PC-3 (cell line): Measurements from ENCODE around the gene ENG. TPM values are rescaled to one million over a fixed set of nuclear protein-coding genes. Genes with fewer than 3 reads are reported as not detected.

Source experiments
- ATAC-seq: fragments of 200-7000 bp; cut with Tn5 transposase; 2 replicates; pipeline ENCODE4 v1.9.1; 2020; ENCODE audit warnings: mild to moderate bottlenecking, moderate library complexity
- BruUV-seq: library from RNA; stranded (reverse); fragments of 400-500 nt; replicated peaks from 2 replicates; lab custom pipeline; 2021; lab: Mats Ljungman, UMichigan
- CTCF ChIA-PET: fragments of 300-600 bp; sonication (Branson Sonifier 250); formaldehyde crosslinking; loops from one replicate; lab custom pipeline; 2022; ENCODE audit warnings: antibody characterized with exemption; lab: Charles Lee
- POLR2A ChIA-PET: fragments of 300-600 bp; sonication (Branson Sonifier 250); formaldehyde crosslinking; loops from one replicate; lab custom pipeline; 2022; ENCODE audit warnings: antibody characterized with exemption; ENCODE audit not compliant: unreplicated experiment; lab: Charles Lee
- DNase-seq: peaks from one replicate; pipeline ENCODE4 v3.0.0-alpha.2; 2015
- H2AFZ ChIP-seq: fragments of 300-600 bp; sonication (generic); 2 replicates; pipeline ENCODE4 v1.6.0; 2016; ENCODE audit warnings: antibody characterized with exemption, low read length
- H3F3A ChIP-seq: fragments of 300-600 bp; sonication (generic); one replicate; pipeline ENCODE4 v1.6.0; 2017; ENCODE audit warnings: antibody characterized with exemption, low read length, control low read depth, mild to moderate bottlenecking; ENCODE audit not compliant: unreplicated experiment
- H3K27ac ChIP-seq: fragments of 300-600 bp; sonication (generic); 2 replicates; pipeline ENCODE4 v1.5.1; 2016; ENCODE audit warnings: mild to moderate bottlenecking, low read length
- H3K27me3 ChIP-seq: fragments of 300-600 bp; sonication (generic); 2 replicates; pipeline ENCODE4 v1.6.1; 2016; ENCODE audit warnings: low read length, mixed read lengths
- H3K36me3 ChIP-seq: fragments of 300-600 bp; sonication (generic); 2 replicates; pipeline ENCODE4 v1.6.1; 2016; ENCODE audit warnings: low read depth, mixed run types, low read length, mixed read lengths
- H3K4me1 ChIP-seq: fragments of 300-600 bp; sonication (generic); 2 replicates; pipeline ENCODE4 v1.5.1; 2016; ENCODE audit warnings: low read length; ENCODE audit not compliant: insufficient read depth
- H3K4me2 ChIP-seq: fragments of 300-600 bp; sonication (generic); 2 replicates; pipeline ENCODE4 v1.6.0; 2016; ENCODE audit warnings: low read length
- H3K4me3 ChIP-seq: fragments of 300-600 bp; sonication (generic); 2 replicates; pipeline ENCODE4 v1.5.1; 2016; ENCODE audit warnings: mild to moderate bottlenecking, low read length, mixed read lengths
- H3K79me2 ChIP-seq: fragments of 300-600 bp; sonication (generic); 2 replicates; pipeline ENCODE4 v1.6.1; 2017; ENCODE audit warnings: low read length, mixed read lengths
- H3K9ac ChIP-seq: fragments of 300-600 bp; sonication (generic); 2 replicates; pipeline ENCODE4 v1.6.0; 2016; ENCODE audit warnings: mild to moderate bottlenecking, low read length
- H3K9me2 ChIP-seq: fragments of 300-600 bp; sonication (generic); replicated peaks from 2 replicates; pipeline ENCODE4 v1.6.1; 2016; ENCODE audit warnings: mixed run types, low read length, mixed read lengths
- H3K9me3 ChIP-seq: fragments of 300-600 bp; sonication (generic); 2 replicates; pipeline ENCODE4 v1.6.1; 2016; ENCODE audit warnings: low read length, mixed read lengths
- H4K20me1 ChIP-seq: fragments of 300-600 bp; sonication (generic); 2 replicates; pipeline ENCODE4 v1.6.1; 2016; ENCODE audit warnings: low read length, mixed read lengths
- CTCF ChIP-seq: fragments of 300-600 bp; sonication (generic); conservative IDR thresholded peaks from 2 replicates; pipeline ENCODE4 v1.5.1; 2017; ENCODE audit warnings: antibody characterized with exemption, low read depth, mild to moderate bottlenecking, low read length
- EZH2 ChIP-seq: fragments of 300-600 bp; sonication (generic); IDR thresholded peaks from one replicate; pipeline ENCODE4 v1.6.1; 2017; ENCODE audit warnings: antibody characterized with exemption, mild to moderate bottlenecking, low read length; ENCODE audit not compliant: unreplicated experiment
- EZH2phosphoT487 ChIP-seq: fragments of 300-600 bp; sonication (generic); IDR thresholded peaks from 2 replicates; pipeline ENCODE4 v1.6.1; 2018; ENCODE audit warnings: mild to moderate bottlenecking, antibody characterized with exemption, low read length, borderline replicate concordance
- intact Hi-C: fragments of 100-400 bp; cut with micrococcal nuclease; formaldehyde crosslinking; loops from 2 replicates; pipeline ENCODE4 v1.9.0; 2023
- total RNA-seq: library from RNA; depleted of rRNA; stranded (reverse); fragments of >200 nt; gene quantifications from 2 replicates; pipeline ENCODE4 v1.2.3, GENCODE V29; 2014

Gene ENG
- total RNA-seq, 1 experiment from 2014 or later: 1.1 TPM

- POLR2A ChIA-PET: no interaction called here
- H3F3A ChIP-seq: no peaks in the 10 kb centered on the region
- ATAC-seq (no peak), DNase-seq (no peak)
- BruUV-seq: no TSS peak
- no peaks in the 10 kb centered on the region for H3K4me1 ChIP-seq
- H3K9me3 ChIP-seq: no peaks in the 10 kb centered on the region
- no peak overlapping the region for H3K4me3 ChIP-seq
- intact Hi-C loops: no loop called here
- H3K27me3 ChIP-seq: no peaks in the 10 kb centered on the region
- H3K36me3 ChIP-seq: no peaks in the 10 kb centered on the region
- H3K27ac ChIP-seq: no peak overlapping the region
- no peak overlapping the region for H2AFZ ChIP-seq
- CTCF ChIA-PET: no interaction called here
- H3K79me2 ChIP-seq: no peaks in the 10 kb centered on the region
- no peak for TF ChIP-seq EZH2phosphoT487
- no peak for TF ChIP-seq EZH2
- no peak for TF ChIP-seq CTCF
- H3K4me2 ChIP-seq: no peak overlapping the region
- H3K9ac ChIP-seq: no peak overlapping the region
- no peaks in the 10 kb centered on the region for H4K20me1 ChIP-seq
- H3K9me2 ChIP-seq: no peaks in the 10 kb centered on the region
Observed at GRCh38 chr9:127867356-127868277, 13.2 kb upstream of the ENG start.

- intact Hi-C loops: no loop called here
Observed at GRCh38 chr9:127866535-127866934, 12.1 kb upstream of the ENG start.

More at GRCh38 chr9:127866535-127866934, 12.1 kb upstream of the ENG start:
- Histone ChIP-seq H3F3A (no peaks in the 10 kb centered on the region), H3K36me3 (no peaks in the 10 kb centered on the region), H2AFZ (no peak overlapping the region), H3K9ac (no peak overlapping the region), H3K9me2 (no peaks in the 10 kb centered on the region), H3K9me3 (no peaks in the 10 kb centered on the region), H3K79me2 (no peaks in the 10 kb centered on the region), H4K20me1 (no peaks in the 10 kb centered on the region), H3K4me1 (no peaks in the 10 kb centered on the region), H3K27ac (no peak overlapping the region), H3K27me3 (no peaks in the 10 kb centered on the region), H3K4me3 (no peak overlapping the region), H3K4me2 (no peak overlapping the region)
- ATAC-seq: no peak
- CTCF ChIA-PET: no interaction called here
- no TSS peak for BruUV-seq
- POLR2A ChIA-PET: no interaction called here
- DNase-seq: no peak
- no peak for TF ChIP-seq CTCF
- no peak for TF ChIP-seq EZH2phosphoT487
- no peak for TF ChIP-seq EZH2
